Neural progenitor cell (in vitro differentiated cells): ENCODE measurements around the gene ODF2.

ENCODE experiments used
- EZH2phosphoT487 ChIP-seq: fragments of 200-600 bp; sonication (generic); IDR thresholded peaks from 2 replicates; pipeline ENCODE4 v1.6.1; 2017; ENCODE audit warnings: antibody characterized with exemption
- TF ChIP-seq, protein P1 (sequence below): fragments of 200-600 bp; sonication (generic); IDR thresholded peaks from 2 replicates; pipeline ENCODE4 v1.5.1; 2017; ENCODE audit warnings: antibody characterized with exemption, mild to moderate bottlenecking

DNA sequence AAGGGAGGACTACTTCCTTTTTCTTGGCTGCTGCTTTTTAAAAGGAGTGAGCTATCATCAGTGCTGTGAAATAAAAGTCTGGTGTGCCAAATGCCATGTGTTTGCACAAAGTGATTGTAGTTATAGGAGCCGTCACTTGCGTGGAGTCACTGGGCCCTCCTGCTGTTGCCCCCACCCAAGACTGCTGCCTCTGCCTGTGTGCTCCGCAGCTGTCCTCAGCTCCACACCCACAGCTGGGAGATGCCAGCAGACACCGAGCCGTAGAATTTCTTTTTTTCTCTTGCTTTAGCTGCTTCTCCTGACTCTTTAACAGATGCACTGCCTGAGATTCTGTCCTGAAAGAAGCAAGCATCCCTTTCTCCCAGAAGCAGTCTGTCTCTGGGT lies 38.9 kb downstream of the ODF2 start:
- TF ChIP-seq, protein P1, sequence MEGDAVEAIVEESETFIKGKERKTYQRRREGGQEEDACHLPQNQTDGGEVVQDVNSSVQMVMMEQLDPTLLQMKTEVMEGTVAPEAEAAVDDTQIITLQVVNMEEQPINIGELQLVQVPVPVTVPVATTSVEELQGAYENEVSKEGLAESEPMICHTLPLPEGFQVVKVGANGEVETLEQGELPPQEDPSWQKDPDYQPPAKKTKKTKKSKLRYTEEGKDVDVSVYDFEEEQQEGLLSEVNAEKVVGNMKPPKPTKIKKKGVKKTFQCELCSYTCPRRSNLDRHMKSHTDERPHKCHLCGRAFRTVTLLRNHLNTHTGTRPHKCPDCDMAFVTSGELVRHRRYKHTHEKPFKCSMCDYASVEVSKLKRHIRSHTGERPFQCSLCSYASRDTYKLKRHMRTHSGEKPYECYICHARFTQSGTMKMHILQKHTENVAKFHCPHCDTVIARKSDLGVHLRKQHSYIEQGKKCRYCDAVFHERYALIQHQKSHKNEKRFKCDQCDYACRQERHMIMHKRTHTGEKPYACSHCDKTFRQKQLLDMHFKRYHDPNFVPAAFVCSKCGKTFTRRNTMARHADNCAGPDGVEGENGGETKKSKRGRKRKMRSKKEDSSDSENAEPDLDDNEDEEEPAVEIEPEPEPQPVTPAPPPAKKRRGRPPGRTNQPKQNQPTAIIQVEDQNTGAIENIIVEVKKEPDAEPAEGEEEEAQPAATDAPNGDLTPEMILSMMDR: no peak
- TF ChIP-seq EZH2phosphoT487: no peak
